Stimulated activated naive CD4-positive, alpha-beta T cell treated with Interleukin-2 at 50 U/mL for 16 hours (primary cell): ENCODE measurements around the gene CDK5RAP1.
"Not testable (repeated sequence)": the region's sequence is repeated elsewhere in the genome, so short reads cannot be mapped to it uniquely, and the experiment has no call there.

Source experiments
- DNase-seq: peaks from one replicate; lab custom pipeline; 2025; lab: John Stamatoyannopoulos, UW

CDK5RAP1 gene, protein sequence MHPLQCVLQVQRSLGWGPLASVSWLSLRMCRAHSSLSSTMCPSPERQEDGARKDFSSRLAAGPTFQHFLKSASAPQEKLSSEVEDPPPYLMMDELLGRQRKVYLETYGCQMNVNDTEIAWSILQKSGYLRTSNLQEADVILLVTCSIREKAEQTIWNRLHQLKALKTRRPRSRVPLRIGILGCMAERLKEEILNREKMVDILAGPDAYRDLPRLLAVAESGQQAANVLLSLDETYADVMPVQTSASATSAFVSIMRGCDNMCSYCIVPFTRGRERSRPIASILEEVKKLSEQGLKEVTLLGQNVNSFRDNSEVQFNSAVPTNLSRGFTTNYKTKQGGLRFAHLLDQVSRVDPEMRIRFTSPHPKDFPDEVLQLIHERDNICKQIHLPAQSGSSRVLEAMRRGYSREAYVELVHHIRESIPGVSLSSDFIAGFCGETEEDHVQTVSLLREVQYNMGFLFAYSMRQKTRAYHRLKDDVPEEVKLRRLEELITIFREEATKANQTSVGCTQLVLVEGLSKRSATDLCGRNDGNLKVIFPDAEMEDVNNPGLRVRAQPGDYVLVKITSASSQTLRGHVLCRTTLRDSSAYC

GRCh38 chr20:33401184-33401920 lies at the start of gene CDK5RAP1:
CDK5RAP1 (minus strand) TSS chr20:33401519; CDS start chr20:33397064, 4,455 bp downstream.
- peak; percentile 82 for DNase-seq

DNA sequence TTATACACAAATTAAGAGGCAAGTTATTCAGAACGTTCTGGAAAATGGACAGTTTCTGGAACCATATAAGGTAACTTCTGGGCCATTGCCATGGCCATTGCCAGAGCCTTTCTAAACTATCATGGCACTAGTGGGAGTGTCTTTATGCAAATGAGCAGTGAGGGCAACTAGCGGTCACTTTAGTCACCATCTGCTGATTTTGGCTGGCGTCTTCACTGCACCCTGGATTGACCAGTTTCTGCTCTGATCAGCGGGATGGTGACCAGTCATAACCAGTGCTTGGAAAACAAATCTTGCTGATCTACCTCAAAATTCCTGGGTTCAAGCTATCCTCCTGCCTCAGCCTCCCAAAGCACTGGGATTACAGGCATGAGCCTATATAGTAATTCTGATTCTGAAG lies 49.5 kb upstream of the CDK5RAP1 start:
- no peak for DNase-seq

DNA sequence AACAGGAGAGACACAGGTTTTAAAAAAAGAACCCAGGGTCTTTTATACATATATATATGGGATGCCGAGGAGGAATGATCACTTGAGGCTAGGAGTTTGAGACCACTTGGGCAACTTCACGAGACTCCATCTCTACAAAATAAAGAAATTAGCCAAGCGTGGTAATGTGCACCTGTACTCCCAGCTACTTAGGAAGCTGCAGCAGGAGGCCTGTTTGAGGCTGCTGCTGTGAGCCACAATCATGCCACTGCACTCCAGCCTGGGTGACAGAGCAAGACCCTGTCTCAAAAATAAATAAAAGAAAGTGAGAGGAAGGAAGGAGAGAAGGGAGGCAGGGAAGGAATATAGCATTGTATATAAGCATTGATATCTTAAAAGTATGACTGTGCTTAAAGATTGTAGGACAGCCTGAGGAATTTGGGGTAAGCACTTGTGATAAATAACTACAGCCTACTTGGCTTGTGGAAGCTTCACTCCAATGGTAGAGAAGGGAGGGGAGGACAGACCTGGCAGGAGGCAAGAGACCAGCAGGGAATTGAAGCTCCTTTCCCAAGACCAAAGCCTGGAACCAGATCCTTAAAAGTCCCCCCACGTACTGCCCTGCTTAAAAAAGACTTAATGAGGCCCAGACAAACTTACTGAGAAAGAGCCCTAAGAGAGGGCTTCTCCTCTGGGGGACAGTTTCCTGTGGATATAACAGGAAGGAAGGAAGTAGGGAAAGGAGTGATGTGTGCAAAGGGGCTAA lies 44.7 kb upstream of the CDK5RAP1 start:
- no peak for DNase-seq

DNA sequence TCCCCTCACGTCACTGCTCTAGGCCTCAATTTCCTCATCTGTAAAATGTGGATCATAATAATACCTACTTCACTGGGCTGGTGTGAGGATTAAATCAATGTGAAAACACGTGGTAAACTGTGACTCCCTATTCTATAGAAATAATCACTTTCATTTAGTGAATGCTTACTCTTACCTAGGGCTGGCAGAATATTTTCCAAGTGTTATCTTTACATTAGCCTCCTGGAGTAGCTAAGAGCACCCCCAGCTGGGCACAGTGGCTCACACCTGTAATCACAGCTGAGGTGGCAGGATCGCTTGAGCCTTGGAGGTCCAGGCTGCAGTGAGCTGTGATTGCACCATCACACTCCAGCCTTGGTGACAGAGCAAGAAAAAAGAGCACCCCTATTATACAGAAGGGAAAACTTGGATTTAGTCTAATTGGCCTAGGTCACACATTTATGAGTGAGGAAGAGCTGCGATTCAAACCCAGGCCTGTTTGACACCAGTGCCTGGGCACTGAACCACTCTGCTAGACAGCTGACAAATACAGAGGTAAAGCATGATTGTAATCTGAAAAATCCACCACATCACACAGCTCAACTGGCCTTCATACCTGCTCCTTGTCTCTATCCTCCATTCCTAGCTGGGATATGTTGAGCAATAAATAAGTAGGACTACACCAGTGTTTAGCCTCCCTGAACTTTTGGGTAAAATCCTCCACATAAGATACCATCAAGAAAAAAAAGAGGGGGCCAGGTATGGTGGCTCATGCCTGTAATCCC lies 43.7 kb upstream of the CDK5RAP1 start:
- peak; percentile 8 for DNase-seq

DNA sequence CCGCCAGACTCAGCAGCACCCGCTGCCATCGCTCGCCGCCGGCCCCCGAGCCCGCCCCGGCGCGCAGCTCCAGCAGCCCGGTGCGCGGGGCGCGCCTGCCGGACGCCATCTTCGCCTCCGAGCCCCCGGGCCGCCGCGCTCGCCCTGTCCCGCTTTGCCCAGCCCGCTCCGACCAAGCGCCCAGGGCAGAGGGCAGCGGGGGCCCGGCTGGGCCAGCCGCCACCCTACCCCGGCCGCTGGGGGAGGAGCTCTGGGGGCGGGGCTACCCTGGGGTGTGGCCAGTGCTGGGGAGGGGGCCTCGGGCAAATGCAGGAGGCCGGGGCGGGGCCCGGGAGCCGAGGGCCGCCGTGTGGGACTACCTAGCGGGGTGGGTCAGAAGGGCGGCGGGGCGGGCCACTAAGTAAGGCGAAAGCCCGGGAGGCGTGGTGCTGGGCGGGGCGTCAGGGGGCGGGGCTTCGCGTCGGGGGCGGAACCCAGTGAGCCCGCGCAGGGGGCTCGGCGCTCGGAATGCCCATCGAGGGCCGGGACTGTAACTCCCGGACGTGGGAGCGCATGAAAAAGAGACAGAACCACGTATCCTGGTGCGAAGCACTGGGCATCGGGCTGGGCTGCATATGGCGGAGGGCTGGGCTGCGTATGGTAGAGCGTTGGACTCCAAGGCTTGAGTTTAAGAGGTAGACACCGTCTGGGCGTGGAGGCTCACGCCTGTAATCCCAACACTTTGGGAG lies 42.4 kb upstream of the CDK5RAP1 start, which contains the start of gene SNTA1:
Gene SNTA1 (minus strand): TSS at position 252 of the 728 bp plus-strand sequence. CDS start 143 bp downstream, at position 109.
- DNase-seq, result peak; percentile 89

DNA sequence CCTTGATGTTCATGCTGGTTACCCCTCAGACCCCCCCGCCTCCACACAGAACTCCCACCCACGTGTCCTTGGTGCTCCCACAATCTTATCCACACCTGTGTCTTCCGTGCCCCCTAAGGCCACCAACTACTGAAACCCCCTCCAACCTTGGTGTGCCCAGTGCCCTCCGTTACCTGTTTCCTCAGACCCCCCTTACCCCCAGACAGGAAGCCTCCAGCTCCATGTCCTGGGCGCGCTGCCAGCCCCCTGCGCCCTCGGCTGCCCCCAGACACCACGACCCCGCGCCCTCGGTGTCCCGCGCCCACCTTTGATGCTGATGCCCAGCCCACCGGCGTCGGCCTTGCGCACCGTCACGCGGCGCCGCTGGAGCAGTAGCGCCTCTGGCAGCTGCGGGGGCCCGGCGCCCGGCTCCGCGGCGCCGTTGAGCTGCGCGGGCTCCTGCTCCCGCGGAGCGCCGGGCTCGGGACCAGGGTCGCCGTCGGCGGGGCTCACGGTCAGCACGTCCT lies 41.7 kb upstream of the CDK5RAP1 start:
- peak; percentile 32 for DNase-seq

DNA sequence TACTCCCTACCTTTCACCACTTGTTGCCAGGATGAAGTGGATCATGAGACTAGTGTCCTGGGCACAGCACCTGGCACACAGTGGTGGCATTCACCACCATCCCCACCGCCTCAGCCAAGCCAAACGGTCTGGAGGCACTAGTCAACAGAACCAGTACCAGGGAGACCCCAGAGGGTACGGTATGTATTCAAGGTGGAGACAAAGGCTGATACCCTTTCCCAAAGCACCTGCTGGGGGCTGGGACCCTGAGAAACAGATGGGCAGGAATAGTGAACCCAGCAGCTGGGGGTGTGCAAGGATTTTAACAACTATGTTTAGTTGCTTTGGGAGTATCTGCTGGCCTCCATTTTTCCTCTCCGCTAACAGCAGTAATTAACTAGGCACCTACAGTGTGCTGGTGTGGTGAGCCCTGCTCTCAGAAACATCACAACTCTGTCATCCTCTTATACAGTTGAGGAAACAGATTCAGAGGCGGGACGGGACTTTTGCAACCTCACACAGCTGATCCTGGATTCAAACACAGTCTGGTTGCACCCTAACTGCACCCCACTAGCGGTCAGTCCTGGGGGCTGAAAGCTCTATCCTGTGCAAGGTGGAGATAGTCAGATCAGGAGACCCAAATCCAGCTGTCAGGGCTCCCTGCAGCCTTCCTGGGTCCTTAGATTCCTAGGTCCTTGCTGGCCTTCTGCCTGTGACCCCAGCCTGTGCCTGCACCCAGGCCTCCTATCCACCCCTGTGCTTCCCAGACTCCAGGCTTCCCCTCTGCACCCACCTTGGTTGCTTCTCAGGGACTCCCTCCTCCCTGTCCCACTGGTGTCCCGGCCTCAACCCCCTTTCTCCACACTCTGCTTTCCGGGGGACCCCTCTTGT lies 41.1 kb upstream of the CDK5RAP1 start:
- no peak for DNase-seq

GRCh38 chr20:33441142-33441955 lies 40.0 kb upstream of the CDK5RAP1 start:
- DNase-seq, result no peak

- DNase-seq, result not testable (repeated sequence)
Measured at GRCh38 chr20:33440562-33440961, 39.2 kb upstream of the CDK5RAP1 start.

GRCh38 chr20:33438481-33438880 lies 37.2 kb upstream of the CDK5RAP1 start:
- DNase-seq, result no peak

DNA sequence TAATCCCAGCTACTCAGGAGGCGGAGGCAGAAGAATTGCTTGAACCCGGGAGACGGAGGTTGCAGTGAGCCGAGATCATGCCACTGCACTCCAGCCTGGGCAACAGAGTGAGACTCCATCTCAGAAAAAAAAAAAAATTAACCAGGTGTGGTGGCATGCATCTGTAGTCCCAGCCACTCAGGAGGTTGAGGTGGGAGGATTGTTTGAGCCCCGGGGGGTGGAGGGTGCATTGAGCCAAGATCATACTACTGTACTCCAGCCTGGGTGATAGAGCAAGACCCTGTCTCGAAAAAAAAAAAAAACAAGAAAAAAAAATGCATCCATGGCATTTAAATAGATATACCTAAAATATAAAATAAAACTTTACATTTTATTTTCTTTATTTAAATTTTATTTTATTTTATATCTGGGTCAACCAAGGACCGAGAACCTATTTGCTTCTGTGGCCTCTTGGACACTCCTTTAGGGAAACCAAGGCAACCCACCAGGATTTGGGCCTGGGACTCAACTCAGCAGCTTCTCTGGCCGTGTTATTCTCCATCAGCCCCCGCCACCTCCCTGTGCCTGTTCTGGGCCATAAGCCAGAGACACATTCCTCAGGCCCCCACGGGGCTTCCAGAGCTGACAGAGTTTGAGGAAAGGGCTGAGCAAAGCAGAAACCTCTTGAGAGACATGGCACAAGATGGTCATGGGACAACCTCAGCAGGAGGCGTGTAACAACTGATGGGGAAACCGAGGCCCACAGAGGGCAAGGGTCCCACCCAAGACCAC lies 36.0 kb upstream of the CDK5RAP1 start:
- no peak for DNase-seq

- no peak for DNase-seq
Measured at GRCh38 chr20:33434434-33434833, 33.1 kb upstream of the CDK5RAP1 start.

DNA sequence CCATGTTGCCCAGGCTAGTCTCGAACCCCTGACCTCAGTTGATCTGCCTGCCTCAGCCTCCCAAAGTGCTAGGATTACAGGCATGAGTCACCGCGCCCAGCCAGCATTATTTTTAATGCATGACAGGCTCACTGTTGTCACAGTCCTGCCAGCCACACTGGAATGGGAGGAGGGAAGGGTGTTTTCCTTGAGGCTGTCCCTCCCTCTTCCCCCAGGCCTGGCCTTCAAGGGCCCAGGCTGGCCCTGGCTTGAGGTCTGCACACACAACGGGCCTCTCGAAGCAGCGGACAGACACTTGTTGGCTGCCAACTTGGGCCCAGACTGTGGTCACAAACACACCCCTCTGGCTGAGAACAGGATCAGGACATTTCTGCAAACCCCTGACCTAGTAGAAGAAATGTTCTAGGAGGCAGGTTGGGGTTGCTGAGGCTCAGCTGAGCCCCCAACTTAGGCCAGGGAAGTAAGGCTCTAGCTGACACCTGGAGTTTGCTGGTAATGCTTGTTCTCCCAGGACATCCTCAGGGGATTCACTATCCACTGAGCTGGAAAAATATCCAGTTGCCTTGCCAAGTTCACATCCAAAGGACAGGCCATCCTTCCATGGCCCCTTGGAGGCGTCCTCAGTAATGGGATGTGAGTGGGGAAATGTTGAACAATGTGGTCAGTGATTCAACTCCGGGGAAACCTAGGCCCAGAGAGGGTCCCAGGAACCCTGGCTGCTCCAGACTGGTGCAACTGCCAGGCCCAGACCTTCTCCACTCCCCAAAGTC lies 32.3 kb upstream of the CDK5RAP1 start:
- no peak for DNase-seq

GRCh38 chr20:33431797-33432381 lies 30.6 kb upstream of the CDK5RAP1 start:
- no peak for DNase-seq

GRCh38 chr20:33423875-33424274 lies 22.6 kb upstream of the CDK5RAP1 start:
- DNase-seq, result not testable (repeated sequence)

DNA sequence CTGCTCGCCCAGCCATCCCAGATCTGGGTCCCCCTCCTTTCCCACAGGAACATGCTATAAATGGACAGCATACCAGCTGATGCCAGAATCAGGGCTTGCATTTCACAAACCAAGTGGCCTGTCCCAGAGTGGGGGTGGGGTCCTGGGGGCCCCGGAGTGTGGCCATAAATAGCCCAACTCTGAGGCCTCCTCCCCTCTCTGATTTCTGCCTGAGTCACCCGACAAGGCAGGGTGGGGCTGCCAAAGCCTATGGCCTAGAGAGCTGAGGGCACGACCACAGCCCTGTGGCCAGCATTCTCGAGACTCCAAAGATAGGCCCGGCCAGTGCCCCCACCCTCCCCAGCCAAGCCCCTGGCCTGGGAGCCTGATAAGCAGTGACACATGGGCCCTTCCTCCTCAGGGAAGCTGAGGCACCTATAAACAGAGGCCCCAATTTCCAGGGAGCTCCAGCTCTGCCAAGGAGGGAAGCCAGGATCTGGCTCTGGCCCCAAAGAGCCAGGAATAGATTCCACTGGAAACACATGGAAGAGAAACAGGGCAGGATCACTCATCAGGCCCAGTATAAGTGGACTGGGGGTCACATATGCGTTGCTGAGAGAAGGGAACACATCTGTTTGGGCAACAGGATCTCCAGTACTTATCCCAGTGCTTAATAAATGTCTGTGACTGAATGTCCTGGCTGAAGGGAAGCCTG lies 22.0 kb upstream of the CDK5RAP1 start:
- DNase-seq, result no peak
